CMK (cell line): ENCODE measurements around the gene FAM184A.

ENCODE experiments used
- DNase-seq: peaks from one replicate; pipeline ENCODE4 v3.0.0-alpha.2; 2010; ENCODE audit warnings: low read depth

Gene FAM184A

DNA sequence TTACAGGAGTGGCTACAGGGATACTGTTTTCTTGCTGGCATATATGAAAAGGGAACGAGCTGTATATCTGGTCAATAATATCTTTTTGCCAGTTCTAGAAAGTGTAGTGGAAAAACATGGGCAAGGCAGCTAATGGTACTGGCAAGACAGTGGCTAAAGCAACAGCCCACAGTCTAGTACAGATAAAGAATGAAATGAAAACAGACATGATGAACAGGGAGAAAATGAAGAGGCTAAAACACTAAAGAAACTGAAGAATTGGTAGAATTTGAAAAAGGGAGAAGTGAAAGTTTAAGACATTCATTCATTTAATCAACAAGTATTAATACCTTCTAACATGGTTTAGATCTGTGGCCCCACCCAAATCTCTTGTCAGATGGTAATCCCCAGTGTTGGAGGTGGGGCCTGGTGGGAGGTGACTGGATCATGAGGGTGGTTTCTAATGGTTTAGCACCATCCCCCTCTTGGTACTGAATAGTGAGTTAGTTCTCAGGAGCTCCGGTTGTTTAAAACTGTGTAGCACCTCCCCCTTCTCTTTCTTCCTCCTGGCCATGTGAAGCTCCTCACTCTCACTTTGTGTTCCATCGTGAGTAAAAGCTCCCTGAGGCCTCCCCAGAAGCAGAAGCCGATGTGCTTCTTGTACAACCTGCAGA is 18.1 kb downstream of the FAM184A start:
- DNase-seq: no peak

DNA sequence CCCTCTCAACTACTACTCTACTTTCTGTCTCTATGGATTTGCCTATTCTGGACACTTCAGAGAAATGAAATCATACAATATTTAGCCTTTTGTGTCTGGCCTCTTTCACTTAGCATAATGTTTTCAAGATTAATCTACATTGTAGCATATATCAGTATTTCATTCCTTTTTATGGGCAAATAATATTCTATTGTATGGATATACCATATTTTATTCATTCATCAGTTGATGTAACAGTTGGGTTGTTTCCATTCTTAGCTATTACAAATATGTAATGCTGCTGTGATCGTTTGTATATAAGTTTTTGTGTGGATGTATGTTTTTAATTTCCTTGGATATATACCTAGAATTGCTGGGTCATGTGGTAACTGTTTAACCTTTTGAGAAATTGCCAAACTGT is 23.4 kb downstream of the FAM184A start:
- no peak for DNase-seq

DNA sequence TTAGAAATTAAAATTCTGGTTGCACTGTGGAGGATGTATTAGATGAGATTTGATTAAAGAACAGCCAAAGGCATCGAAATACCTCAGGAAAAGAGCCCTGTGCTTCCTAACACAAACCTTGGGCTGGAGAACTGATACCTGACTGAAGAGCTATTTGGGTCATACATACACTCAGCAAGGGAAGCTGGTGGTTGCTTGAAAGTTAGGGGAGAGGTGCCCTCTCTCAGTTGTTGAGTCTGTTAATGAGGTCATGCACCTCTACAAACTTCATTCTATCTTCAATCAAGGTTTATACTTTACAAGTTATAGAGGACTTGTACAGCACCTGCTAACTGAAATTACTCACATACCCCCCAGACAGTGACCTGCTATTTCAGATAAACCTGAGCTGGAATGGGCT is 25.5 kb downstream of the FAM184A start:
- no peak for DNase-seq

DNA sequence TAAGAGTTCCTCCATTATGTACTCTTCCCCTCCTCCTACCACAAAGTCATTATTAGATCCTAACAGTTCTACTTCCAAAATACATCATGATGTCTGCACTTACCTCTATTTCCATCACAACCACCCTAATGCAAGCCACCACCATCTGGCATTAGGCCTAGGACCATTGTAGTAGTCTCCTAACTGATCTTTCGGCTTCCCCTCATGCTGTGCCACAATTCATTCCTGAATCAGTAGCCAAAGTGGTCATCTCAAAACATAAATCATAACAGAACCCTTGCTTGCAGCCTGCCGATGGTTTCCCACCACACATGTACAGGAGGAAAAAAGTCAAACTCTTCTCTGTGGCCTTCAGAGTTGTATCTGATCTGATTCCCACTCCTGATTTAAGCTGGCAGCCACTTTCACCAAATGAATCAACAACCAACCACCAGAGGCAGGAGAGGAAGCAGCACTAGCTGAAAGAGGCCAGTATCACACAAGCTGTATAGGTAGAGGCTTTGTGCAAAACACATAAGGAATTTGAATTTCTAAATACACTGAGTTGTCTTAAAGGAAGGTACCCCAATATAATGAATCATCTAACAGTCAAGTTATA is 26.1 kb downstream of the FAM184A start:
- DNase-seq: no peak

DNA sequence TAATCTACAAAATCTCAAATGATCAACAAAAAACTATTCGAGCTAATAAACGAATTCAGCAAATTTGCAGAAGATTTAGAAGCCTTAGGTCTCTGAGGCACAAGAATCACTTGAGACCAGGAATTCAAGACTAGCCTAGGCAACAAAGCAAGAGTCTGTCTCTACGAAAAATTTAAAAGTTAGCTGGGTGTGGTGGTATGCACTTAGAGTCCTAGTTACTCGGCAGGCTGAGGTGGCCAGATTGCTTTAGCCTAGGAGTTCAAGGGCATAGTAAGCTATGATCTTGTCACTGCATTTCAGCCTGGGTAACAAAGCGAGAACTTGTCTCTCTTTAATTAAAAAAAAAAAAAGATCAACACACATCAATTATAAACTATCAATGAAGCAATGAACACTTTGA is 34.2 kb downstream of the FAM184A start:
- DNase-seq: no peak

DNA sequence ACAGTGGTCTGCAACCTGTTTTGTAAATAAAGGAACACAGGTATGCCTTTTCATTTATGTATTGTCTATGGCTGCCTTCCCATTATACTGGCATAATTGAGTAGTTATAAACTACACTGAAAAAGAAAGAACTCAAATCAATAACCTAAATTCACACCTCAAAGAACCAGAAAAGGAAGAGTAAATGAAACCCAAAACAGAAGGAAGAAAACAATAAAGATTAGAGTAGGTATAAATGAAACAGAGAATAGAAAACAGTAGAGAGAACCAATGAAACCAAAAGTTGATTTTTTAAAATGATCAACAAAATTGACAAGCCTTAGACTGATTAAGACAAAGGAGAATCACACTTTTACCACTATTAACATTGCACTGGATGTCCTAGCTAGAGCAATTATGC is 34.7 kb downstream of the FAM184A start:
- no peak for DNase-seq

DNA sequence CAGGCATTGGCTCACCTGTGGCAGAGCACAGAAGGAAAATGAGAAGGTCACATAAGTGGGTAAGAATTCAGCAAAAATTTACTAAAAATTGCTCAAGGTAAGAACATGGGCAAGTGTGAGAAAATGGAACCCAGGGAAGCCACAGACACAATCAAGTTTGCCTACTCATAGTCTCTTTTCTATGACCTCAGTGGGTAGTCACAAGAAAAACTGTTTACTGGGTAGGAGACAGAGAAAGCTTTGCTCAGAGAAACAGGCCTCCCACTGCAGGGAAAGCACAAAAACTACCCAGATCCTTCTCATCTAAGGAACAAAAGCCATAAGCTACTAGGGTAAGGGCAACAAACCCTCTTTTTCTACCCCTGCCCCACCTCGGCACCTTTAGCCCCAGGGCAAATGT is 35.2 kb downstream of the FAM184A start:
- DNase-seq: no peak

DNA sequence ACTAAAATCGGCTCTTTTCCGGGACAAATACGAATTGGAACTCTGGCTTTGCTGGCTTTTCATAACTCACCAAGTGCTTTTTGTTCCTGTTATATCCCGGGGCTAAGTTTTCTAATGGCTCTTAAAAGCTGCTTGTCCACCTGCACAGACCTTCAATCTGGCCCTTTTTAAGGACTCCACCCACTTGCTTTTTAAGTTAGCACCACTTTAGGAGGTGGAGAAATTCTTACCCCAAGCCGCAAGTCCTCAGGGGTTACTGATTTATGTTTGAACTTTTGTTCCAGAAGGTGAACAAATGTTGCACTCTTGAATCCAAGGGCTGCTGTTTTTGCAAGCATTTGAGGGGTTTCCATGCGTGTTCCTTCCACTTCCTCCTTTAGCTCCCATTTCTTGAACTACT is 37.8 kb downstream of the FAM184A start:
- no peak for DNase-seq

DNA sequence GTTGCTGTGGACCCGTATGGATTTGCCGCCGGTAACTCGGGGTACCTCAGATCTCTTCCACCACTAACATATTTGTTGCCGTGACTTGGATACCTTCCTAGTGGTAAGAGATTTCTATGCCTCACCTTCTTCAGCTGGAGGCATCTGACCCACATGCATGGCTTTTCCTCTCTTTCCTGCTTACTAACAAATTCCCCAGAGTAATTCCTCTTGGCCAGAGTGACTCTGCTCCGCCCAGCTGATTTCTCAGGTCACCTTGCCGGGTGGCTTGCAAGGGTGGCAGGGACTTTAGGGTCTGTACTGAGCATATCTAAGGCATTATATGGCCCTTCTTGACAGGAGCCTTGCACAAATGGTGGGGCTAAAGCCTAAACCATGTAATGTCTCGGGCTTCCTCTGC is 38.2 kb downstream of the FAM184A start:
- no peak for DNase-seq

DNA sequence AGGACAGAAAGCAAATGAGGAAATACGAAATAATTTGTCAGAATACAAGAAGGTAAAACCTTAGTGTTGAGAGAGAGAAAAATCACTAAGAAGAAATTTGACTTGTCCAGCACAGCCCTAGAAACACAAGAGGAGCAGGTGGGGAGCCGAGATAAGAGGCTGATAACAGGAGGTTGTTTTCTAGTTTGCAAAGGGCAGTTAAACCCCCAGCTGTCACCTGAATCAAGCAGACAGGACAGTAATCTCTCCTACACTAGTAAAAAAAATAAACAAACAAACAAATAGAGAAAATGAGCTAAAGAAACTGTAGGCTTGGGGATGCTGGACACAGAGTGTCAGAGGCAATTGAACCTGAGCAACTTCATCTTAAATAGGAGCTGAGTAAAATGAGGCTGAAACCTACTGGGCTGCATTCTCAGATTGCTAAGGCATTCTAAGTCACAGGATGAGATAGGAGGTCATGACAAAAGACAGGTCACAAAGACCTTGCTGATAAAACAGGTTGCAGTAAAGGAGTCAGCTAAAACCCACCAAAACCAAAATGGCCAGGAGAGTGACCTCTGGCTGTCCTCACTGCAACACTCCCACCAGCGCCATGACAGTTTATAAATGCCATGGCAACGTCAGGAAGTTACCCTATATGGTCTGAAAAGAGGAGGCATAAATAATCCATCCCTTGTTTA is 40.4 kb downstream of the FAM184A start:
- no peak for DNase-seq

DNA sequence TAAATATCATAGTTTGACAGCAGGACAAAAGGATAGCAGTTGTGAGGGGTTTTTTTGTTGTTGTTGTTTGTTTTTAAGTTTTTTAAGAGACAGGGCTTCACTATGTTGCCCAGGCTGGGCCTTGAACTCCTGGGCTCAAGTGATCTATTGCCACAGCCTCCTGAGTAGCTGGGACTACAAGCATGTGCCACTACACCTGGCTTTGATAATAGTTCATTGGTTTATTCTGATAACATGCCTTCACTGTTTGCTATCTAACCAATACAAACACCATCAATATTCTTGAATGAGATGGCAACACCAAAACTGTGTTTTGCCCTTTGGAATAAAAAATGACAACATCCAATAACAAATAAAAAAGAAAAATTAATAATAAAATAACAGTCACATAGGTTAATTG is 41.2 kb downstream of the FAM184A start:
- DNase-seq: no peak

DNA sequence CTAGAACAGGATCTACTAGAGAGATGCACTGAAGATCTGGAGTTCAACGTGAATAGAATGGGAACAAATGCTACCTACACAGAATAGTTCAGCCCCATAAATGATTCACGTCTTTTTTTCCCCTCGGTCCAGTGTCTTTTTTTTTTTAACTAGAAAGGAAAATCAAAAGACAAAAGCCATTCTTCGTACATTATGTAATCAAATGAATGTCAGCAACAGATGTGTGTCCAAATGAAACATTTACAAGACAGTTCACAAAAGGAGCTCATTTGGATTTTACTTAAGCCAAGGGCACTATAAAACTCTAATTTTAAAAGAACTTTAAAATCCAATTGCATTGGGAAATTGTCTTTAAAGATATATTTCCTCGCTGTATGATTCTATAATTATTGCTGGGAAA is 42.4 kb downstream of the FAM184A start:
- no peak for DNase-seq

DNA sequence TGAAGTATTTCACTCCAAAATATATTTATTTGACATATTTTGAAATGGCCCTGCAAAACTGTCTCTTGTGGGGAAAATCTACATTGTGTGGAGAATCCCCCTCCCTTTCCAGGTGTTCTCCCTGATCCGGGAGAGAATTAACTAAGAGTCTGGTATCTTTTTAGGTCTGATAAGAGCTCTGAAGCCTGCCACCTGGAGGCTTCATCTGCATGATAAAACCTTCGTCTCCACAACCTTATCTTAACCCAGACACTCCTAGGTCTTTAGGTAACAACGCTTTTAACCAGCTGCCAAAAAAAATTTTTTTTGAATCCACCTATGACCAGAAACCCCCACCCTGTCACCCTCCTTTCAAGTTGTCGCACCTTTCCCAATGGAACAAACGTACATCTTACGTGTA is 43.0 kb downstream of the FAM184A start:
- no peak for DNase-seq

DNA sequence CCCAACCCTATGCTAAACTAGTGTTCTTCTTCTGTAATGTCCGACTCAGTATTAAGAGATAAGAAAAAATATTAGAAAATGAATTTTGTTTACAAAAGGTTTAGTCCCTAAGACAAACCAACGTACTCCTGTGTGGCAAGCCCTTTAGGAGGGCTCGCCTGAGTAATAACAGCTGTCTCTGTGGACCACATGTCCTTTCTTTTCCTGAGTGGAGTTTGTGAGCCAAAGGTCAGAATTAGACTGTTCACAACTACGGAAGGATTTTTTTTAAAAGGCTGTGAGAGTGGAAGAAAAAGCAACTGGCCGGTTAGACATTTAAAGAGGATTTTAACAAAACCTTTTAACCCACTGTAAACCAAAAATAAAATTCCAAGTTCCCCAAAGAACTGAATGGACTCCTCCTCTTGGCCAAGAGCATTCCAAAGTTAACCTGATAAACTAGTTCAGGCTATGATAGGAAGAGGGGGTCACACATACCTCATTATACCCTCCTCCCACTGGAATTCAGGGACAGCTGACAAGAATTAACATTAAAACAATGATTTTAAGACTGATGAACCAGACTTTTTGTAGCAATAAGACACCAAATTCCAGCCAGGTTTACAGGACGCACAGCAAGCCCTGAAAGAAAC is 43.5 kb downstream of the FAM184A start:
- DNase-seq: no peak

DNA sequence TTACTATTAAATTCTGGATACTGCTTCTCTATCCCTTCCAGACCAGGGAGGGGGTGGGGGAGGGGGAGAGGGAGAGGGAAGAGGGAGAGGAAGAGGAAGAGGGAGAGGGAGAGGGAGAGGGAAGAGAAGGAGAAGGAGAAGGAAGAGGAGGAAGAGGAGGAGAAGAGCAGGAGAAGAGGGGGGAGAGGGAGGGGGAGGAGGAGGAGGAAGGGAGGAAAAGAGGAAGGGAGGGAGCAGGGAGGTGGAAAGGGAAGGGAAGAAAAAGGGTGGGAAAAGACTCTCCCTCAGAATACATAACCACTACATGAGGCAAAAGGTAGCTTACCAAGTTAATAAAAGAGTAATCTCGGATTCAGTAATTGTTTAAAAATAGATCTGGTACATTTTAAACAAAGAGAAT is 46.0 kb downstream of the FAM184A start:
- no peak for DNase-seq

DNA sequence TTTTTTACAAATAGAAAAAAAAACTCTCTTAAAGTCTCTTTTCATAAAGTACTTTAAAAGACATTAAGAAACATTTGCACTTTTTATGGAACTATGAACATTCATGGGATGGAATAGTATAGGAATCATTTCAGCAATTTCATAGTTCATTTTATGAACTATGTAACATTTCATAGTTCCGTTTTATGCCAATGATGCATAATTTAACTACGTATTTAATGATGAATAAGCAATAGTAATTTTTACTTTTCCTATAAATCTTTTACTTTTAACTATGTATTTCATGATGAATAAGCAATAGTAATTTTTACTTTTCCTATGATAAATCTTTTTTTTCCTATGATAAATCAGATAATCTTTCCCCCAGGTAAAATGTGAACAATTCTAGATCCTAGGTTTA is 47.7 kb downstream of the FAM184A start:
- DNase-seq: no peak

DNA sequence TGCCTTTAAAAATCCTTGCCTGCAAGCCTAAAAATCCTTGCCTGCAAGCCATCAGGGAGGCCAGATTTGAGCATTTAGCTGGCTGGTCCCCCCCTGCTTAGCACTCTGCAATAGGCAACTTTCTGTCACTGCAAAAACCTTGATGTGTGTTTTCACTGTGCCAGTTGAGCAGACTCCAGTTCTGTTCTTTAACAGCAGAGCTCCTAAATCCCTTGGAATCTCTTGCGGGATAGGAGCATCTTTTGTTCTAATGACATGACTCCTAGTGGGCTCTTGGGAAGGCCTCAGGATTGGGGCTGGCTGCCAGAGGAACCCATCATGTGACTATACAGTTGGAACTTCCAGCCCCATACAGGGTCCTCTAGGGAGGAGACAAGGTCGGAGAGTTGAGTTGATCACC is 50.4 kb downstream of the FAM184A start:
- no peak for DNase-seq

DNA sequence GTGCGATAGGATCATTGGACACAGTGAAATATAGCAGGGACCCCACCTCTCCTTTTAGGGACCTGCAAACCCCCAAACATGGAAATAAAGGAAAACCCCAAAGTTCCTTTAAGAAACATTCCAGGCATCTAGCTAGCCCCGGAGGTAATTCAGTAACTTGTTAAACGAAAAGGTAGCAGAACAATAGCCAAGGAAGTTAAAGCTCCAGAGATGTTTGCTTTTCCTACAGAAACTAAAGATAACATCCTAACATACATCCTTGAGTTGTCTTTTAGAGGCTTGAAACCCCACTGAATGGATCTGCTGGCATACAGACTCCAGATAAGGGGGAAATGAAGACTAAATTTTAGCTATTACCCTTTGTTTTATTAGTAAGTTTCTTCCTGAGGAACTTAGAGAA is 51.0 kb downstream of the FAM184A start:
- DNase-seq: no peak

DNA sequence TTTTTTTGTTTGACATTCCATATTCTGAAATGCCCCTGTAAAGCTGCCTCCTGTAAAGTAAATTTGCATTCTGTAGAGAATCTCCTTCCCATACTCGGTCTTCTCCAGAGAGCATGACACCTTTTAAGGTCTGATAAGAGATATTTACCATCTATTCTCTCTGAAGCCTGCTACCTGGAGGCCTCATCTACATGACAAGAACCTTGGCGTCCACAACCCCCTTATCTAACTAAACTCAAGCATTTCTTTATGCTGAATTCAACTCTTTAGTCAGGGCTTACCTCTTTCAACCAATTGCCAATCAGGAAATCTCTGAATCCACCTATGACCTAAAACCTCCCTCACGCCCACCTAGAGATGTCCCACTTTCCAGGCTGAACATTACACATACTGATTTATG is 51.6 kb downstream of the FAM184A start:
- no peak for DNase-seq

DNA sequence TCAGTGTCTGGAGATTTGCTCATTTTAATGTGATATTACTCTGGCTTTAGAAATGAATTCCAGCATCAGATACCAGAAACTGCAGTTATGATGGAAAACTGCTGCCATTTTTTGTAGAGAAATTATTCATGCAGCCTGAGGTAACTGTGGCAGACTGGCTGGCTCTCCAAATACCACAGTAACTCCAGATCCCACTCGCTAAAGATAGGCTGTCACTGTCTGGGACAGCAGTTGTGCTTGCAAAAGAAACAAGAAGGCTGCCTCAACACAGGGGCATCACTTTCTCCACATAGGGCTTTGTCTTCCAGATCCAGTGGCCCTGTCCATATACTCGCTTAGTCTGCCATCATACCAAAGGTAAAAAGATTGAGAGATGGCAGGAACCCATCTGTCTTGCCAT is 52.7 kb downstream of the FAM184A start:
- no peak for DNase-seq

DNA sequence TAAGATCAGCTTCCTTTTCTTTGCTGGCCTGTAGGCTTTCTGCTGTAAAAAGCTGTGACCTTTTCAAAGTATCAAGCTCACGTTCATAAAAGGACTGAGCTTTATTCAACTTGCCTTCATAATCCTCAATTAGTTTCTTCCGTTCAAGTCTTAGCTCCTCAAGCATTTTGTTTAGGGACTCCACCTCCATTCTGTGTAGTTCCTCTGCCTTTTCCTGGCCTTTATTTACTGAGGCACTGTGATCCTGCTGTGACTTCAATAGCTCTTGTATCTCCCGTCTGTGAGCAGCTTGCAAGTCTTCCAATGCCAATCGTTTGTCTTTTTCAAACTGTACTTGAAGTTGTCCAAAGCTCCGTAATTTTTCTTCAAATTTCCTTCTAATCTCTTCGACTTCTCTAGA is 54.4 kb downstream of the FAM184A start:
- no peak for DNase-seq

DNA sequence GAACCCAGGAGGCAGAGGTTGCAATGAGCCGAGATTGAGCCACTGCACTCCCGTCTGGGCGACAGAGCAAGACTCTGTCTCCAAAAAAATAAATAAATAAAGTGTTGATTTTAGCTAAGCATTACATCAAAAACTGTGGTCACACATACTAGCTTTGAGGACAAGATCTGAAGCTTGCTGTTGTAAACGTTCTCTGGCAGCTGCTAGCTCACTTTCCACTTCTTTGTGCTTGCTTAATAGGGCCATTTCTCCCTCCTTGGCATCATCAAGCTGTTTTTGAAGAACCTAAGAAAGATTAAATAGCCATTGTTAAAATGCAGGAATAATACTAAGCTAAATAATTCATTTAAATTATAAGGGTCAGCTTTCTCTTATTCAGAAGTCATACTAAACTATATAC is 55.7 kb downstream of the FAM184A start:
- DNase-seq: no peak
